Breast epithelium (tissue), 4 donors: ENCODE results near the gene DDX47. TPM values are rescaled to one million over a fixed set of nuclear protein-coding genes. Genes with fewer than 3 reads are reported as not detected.

Source experiments
- DNase-seq, 2 donors: peaks; one replicate each; pipeline ENCODE4 v3.0.0-alpha.2; 2019; ENCODE audit warnings: low spot score in 2 of 2
- H3K27ac ChIP-seq, 2 donors: fragments of 200-600 bp; sonication (generic) in 1 of 2; one replicate each; pipeline ENCODE4 v1.5.1; 2016 to 2019; ENCODE audit warnings: mild to moderate bottlenecking in 1 of 2
- H3K27me3 ChIP-seq, 2 donors: fragments of 200-600 bp; sonication (generic) in 1 of 2; one replicate each; pipeline versions ENCODE4 v1.5.1 to v1.6.0; 2017 to 2019; ENCODE audit warnings: control low read depth in 1 of 2, mild to moderate bottlenecking in 1 of 2
- H3K36me3 ChIP-seq: fragments of 200-600 bp; one replicate; pipeline ENCODE4 v1.5.1; 2019
- H3K4me1 ChIP-seq, 2 donors: fragments of 200-600 bp; sonication (generic); one replicate each; pipeline ENCODE4 v1.5.1; 2016 to 2019; ENCODE audit warnings: control low read depth in 1 of 2
- H3K4me3 ChIP-seq, 3 donors: fragments of 200-600 bp; sonication (generic); 1 replicate in 2 of 3; 2 replicates in 1 of 3; pipeline ENCODE4 v1.5.1; 2016 to 2019; ENCODE audit warnings: mild to moderate bottlenecking in 3 of 3, moderate library complexity in 2 of 3
- H3K9me3 ChIP-seq, 2 donors: fragments of 200-600 bp; sonication (generic) in 1 of 2; one replicate each; pipeline ENCODE4 v1.5.1; 2016 to 2019; ENCODE audit warnings: control low read depth in 1 of 2
- CTCF ChIP-seq, 3 donors: fragments of 450-650 bp; IDR thresholded peaks; one replicate each; pipeline ENCODE4 v1.5.1; 2016 to 2017; ENCODE audit warnings: antibody characterized with exemption in 3 of 3, mild to moderate bottlenecking in 3 of 3, moderate library complexity in 3 of 3
- POLR2A ChIP-seq: fragments of 450-650 bp; IDR thresholded peaks from one replicate; pipeline ENCODE4 v1.6.1; 2016; ENCODE audit warnings: antibody characterized with exemption, mild to moderate bottlenecking, moderate library complexity
- POLR2AphosphoS5 ChIP-seq, 3 donors: sonication (generic); formaldehyde crosslinking; IDR thresholded peaks; one replicate each; pipeline ENCODE4 v1.6.1; 2017; ENCODE audit warnings: antibody characterized with exemption in 3 of 3
- intact Hi-C: fragments of 100-400 bp; cut with DNase I; formaldehyde crosslinking; loops from one replicate; pipeline ENCODE4 v1.15.1; 2023; ENCODE audit warnings: low total_unique reads
- total RNA-seq, 3 donors: library from RNA; depleted of rRNA; stranded (reverse); fragments of >200 nt; gene quantifications; one replicate each; pipeline ENCODE4 v1.1.0, GENCODE V29; 2016

Gene DDX47
- total RNA-seq, 3 donors from 2014 or later = 44.8 to 81.1 (median 60.0) TPM

GRCh38 chr12:12786351-12786705 lies 26.8 kb upstream of the DDX47 start:
- no peak for DNase-seq
- Histone ChIP-seq H3K4me1 (no peaks in the 10 kb centered on the region), H3K9me3 (no peaks in the 10 kb centered on the region), H3K4me3 (peak overlapping the region; percentile 58 to 79 (median 74)), H3K36me3 (no peaks in the 10 kb centered on the region), H3K27ac (peak overlapping the region; percentile 91 to 94), H3K27me3 (no peaks in the 10 kb centered on the region)
- intact Hi-C loops = loop anchor here (5.0 kb wide), 1 partner anchor 921 kb away; no protein-coding TSS in a partner anchor
- TF ChIP-seq POLR2A (no peak), POLR2AphosphoS5 (IDR thresholded peaks at IDR 0.05) (no peak), CTCF (IDR thresholded peaks at IDR 0.05) (no peak)

- DNase-seq = peak; percentile 63 to 75
- intact Hi-C loops = loop anchor here (5.0 kb wide), 1 partner anchor 920 kb away; no protein-coding TSS in a partner anchor
Measured at GRCh38 chr12:12786706-12787601, 26.2 kb upstream of the DDX47 start.

GRCh38 chr12:12788131-12788530 lies 25.0 kb upstream of the DDX47 start:
- Histone ChIP-seq H3K4me1 (peaks cover 0 to 12% of the 10 kb centered on the region in 2 donors), H3K9me3 (no peaks in the 10 kb centered on the region), H3K27me3 (no peaks in the 10 kb centered on the region), H3K36me3 (no peaks in the 10 kb centered on the region), H3K4me3 (peak overlapping the region; percentile 58 to 79 (median 74)), H3K27ac (peak overlapping the region; percentile 91 to 94)
- intact Hi-C loops = loop anchor here (5.0 kb wide), 1 partner anchor 919 kb away; no protein-coding TSS in a partner anchor
- no peak for DNase-seq
- TF ChIP-seq CTCF (IDR thresholded peaks at IDR 0.05) (no peak), POLR2A (no peak), POLR2AphosphoS5 (IDR thresholded peaks at IDR 0.05) (peak in 1 of 3 donors; percentile 33)

More at GRCh38 chr12:12786706-12787601, 26.2 kb upstream of the DDX47 start:
- Histone ChIP-seq H3K36me3 (no peaks in the 10 kb centered on the region), H3K4me3 (peak overlapping the region; percentile 58 to 79 (median 74)), H3K4me1 (peaks cover 0 to 4% of the 10 kb centered on the region in 2 donors), H3K9me3 (no peaks in the 10 kb centered on the region), H3K27ac (peak overlapping the region; percentile 91 to 94), H3K27me3 (no peaks in the 10 kb centered on the region)
- TF ChIP-seq POLR2AphosphoS5 (IDR thresholded peaks at IDR 0.05) (peak in 2 of 3 donors; percentile 72 to 78), CTCF (IDR thresholded peaks at IDR 0.05) (peak in 2 of 3 donors; percentile 26 to 54), POLR2A (no peak)

- Histone ChIP-seq H3K36me3 (no peaks in the 10 kb centered on the region), H3K4me1 (peaks cover 0 to 12% of the 10 kb centered on the region in 2 donors), H3K27me3 (no peaks in the 10 kb centered on the region), H3K27ac (peak overlapping the region; percentile 91 to 94), H3K9me3 (no peaks in the 10 kb centered on the region), H3K4me3 (peak overlapping the region in 2 of 3 donors; percentile 74 to 79)
- TF ChIP-seq POLR2AphosphoS5 (IDR thresholded peaks at IDR 0.05) = peak in 1 of 3 donors; percentile 35
- peak; percentile 73 to 84 (median 81) for TF ChIP-seq CTCF (IDR thresholded peaks at IDR 0.05)
- peak; percentile 38 for TF ChIP-seq POLR2A
- intact Hi-C loops = loop anchor here (5.0 kb wide), 1 partner anchor 918 kb away; no protein-coding TSS in a partner anchor
- peak; percentile 52 to 64 for DNase-seq
Measured at GRCh38 chr12:12788675-12789368, 24.3 kb upstream of the DDX47 start.
